IMR-90 (cell line): ENCODE measurements around the gene USP47. TPM values are rescaled to one million over a fixed set of nuclear protein-coding genes. Genes with fewer than 3 reads are reported as not detected.

ENCODE experiments used
- ATAC-seq: fragments of 200-7000 bp; cut with Tn5 transposase; 2 replicates; pipeline ENCODE4 v1.9.1; 2020; ENCODE audit warnings: low read depth, mild to moderate bottlenecking, moderate library complexity
- BruUV-seq: library from RNA; stranded (reverse); fragments of 400-500 nt; replicated peaks from 2 replicates; lab custom pipeline; 2021; lab: Mats Ljungman, UMichigan
- CTCF ChIA-PET: fragments of 300-600 bp; formaldehyde crosslinking; extraction: SDS; loops from one replicate; lab custom pipeline; 2021; ENCODE audit warnings: antibody characterized with exemption; lab: Yijun Ruan, JAX
- POLR2A ChIA-PET: fragments of 300-600 bp; sonication (Branson Sonifier 250); formaldehyde crosslinking; loops from one replicate; lab custom pipeline; 2022; ENCODE audit warnings: antibody characterized with exemption; ENCODE audit not compliant: unreplicated experiment; lab: Charles Lee
- DNase-seq: peaks from one replicate; pipeline ENCODE4 v3.0.0; 2013
- H2AFZ ChIP-seq: replicated peaks from 2 replicates; pipeline ENCODE3; 2013; ENCODE audit warnings: low read length, mild to moderate bottlenecking; ENCODE audit not compliant: poor library complexity
- H2AK5ac ChIP-seq: 2 replicates; pipeline ENCODE4 v1.6.1; 2013; ENCODE audit warnings: low read depth, low read length, inconsistent platforms
- H2AK9ac ChIP-seq: replicated peaks from 2 replicates; pipeline ENCODE3; 2013; ENCODE audit warnings: mild to moderate bottlenecking, low read depth, low read length, moderate library complexity; ENCODE audit not compliant: poor library complexity
- H2BK120ac ChIP-seq: 2 replicates; pipeline ENCODE4 v1.6.1; 2013; ENCODE audit warnings: low read depth, low read length, inconsistent platforms
- H2BK15ac ChIP-seq: 3 replicates; pipeline ENCODE4 v1.6.1; 2013; ENCODE audit warnings: low read depth, low read length, inconsistent platforms
- H2BK20ac ChIP-seq: 2 replicates; pipeline ENCODE4 v1.6.1; 2013; ENCODE audit warnings: low read depth, mild to moderate bottlenecking, inconsistent platforms, low read length, moderate library complexity
- H2BK5ac ChIP-seq: 2 replicates; pipeline ENCODE4 v1.6.1; 2013; ENCODE audit warnings: mild to moderate bottlenecking, low read depth, low read length, inconsistent platforms; ENCODE audit not compliant: poor library complexity, severe bottlenecking
- H3K14ac ChIP-seq: replicated peaks from 2 replicates; pipeline ENCODE4 v1.6.1; 2013; ENCODE audit warnings: low read depth, low read length, inconsistent platforms
- H3K18ac ChIP-seq: 2 replicates; pipeline ENCODE4 v1.6.1; 2013; ENCODE audit warnings: low read depth, low read length, control low read depth
- H3K23ac ChIP-seq: 2 replicates; pipeline ENCODE4 v1.6.1; 2013; ENCODE audit warnings: low read depth, low read length, inconsistent platforms
- H3K27ac ChIP-seq: 2 replicates; pipeline ENCODE4 v1.5.1; 2013; ENCODE audit warnings: mild to moderate bottlenecking, control low read depth, low read length; ENCODE audit not compliant: insufficient read depth
- H3K27me3 ChIP-seq: 2 replicates; pipeline ENCODE4 v1.6.1; 2013; ENCODE audit warnings: low read length; ENCODE audit not compliant: control insufficient read depth, insufficient read depth
- H3K36me3 ChIP-seq: 2 replicates; pipeline ENCODE4 v1.6.1; 2013; ENCODE audit warnings: low read length, mixed read lengths; ENCODE audit not compliant: control insufficient read depth, insufficient read depth
- H3K4ac ChIP-seq: 2 replicates; pipeline ENCODE4 v1.6.1; 2013; ENCODE audit warnings: low read depth, low read length, inconsistent platforms
- H3K4me1 ChIP-seq: 2 replicates; pipeline ENCODE4 v1.6.1; 2013; ENCODE audit warnings: low read length, mixed read lengths; ENCODE audit not compliant: control insufficient read depth, insufficient read depth
- H3K4me2 ChIP-seq: 2 replicates; pipeline ENCODE4 v1.6.1; 2013; ENCODE audit warnings: low read depth, mild to moderate bottlenecking, control low read depth, low read length, moderate library complexity
- H3K4me3 ChIP-seq: 2 replicates; pipeline ENCODE4 v1.5.1; 2013; ENCODE audit warnings: low read depth, mild to moderate bottlenecking, control low read depth, low read length, moderate library complexity; ENCODE audit not compliant: insufficient read depth
- H3K56ac ChIP-seq: 2 replicates; pipeline ENCODE4 v1.6.1; 2013; ENCODE audit warnings: low read length, inconsistent platforms; ENCODE audit not compliant: insufficient read depth; ENCODE audit errors: extremely low read depth
- H3K79me1 ChIP-seq, 2 experiments: 2 replicates each; pipeline ENCODE4 v1.6.1; 2013; ENCODE audit warnings: low read length in 2 of 2, inconsistent platforms in 1 of 2, low read depth in 1 of 2
- H3K9ac ChIP-seq: 2 replicates; pipeline ENCODE4 v1.6.1; 2013; ENCODE audit warnings: low read depth, low read length, control low read depth
- H3K9me1 ChIP-seq: 2 replicates; pipeline ENCODE4 v1.6.1; 2013; ENCODE audit warnings: low read length, inconsistent platforms; ENCODE audit not compliant: insufficient read depth
- H3K9me3 ChIP-seq: 2 replicates; pipeline ENCODE4 v1.6.1; 2013; ENCODE audit warnings: low read length; ENCODE audit not compliant: control insufficient read depth, insufficient read depth
- H4K20me1 ChIP-seq: 2 replicates; pipeline ENCODE4 v1.6.1; 2013; ENCODE audit warnings: low read length, inconsistent platforms; ENCODE audit not compliant: insufficient read depth
- H4K5ac ChIP-seq: 2 replicates; pipeline ENCODE4 v1.6.1; 2013; ENCODE audit warnings: mild to moderate bottlenecking, low read depth, low read length, control low read depth
- H4K8ac ChIP-seq, 2 experiments: 2 replicates each; pipeline ENCODE4 v1.6.1; 2013; ENCODE audit warnings: low read depth in 2 of 2, low read length in 2 of 2, control low read depth in 1 of 2, inconsistent platforms in 1 of 2
- H4K91ac ChIP-seq: 2 replicates; pipeline ENCODE4 v1.6.1; 2013; ENCODE audit warnings: low read depth, low read length, inconsistent platforms; ENCODE audit not compliant: insufficient read depth
- BHLHE40 ChIP-seq: fragments of 150-350 bp; IDR thresholded peaks from 2 replicates; pipeline ENCODE4 v1.6.1; 2016; ENCODE audit warnings: mild to moderate bottlenecking, low read depth, low read length
- CEBPB ChIP-seq: IDR thresholded peaks from 2 replicates; pipeline ENCODE4 v1.6.1; 2012; ENCODE audit warnings: low read depth, low read length, improper control_type of control experiment
- CHD1 ChIP-seq: IDR thresholded peaks from 2 replicates; pipeline ENCODE4 v1.6.1; 2012; ENCODE audit warnings: low read depth, low read length, improper control_type of control experiment
- FOS ChIP-seq: fragments of 150-350 bp; IDR thresholded peaks from 2 replicates; pipeline ENCODE4 v1.6.1; 2016; ENCODE audit warnings: low read depth, low read length
- MXI1 ChIP-seq: IDR thresholded peaks from 2 replicates; pipeline ENCODE4 v1.6.1; 2012; ENCODE audit warnings: low read depth, mild to moderate bottlenecking, low read length, moderate library complexity, borderline replicate concordance
- NFE2L2 ChIP-seq: fragments of 150-350 bp; IDR thresholded peaks from 2 replicates; pipeline ENCODE4 v1.6.1; 2016; ENCODE audit warnings: low read depth, mild to moderate bottlenecking, low read length
- POLR2A ChIP-seq: IDR thresholded peaks from 2 replicates; pipeline ENCODE4 v1.6.1; 2012; ENCODE audit warnings: mild to moderate bottlenecking, low read depth, low read length
- RAD21 ChIP-seq: IDR thresholded peaks from 2 replicates; pipeline ENCODE4 v1.6.1; 2012; ENCODE audit warnings: low read length, improper control_type of control experiment
- RFX5 ChIP-seq: IDR thresholded peaks from 2 replicates; pipeline ENCODE4 v1.8.0; 2012; ENCODE audit warnings: low read depth, mild to moderate bottlenecking, low read length, moderate library complexity
- SMC3 ChIP-seq: fragments of 150-350 bp; IDR thresholded peaks from 2 replicates; pipeline ENCODE4 v1.6.1; 2016; ENCODE audit warnings: low read depth, mild to moderate bottlenecking, antibody characterized with exemption, low read length, moderate library complexity
- WGBS, 2 experiments: methylation state at CpG; one replicate each; pipeline versions ENCODE4 v1.1.5 to v1.1.7; 2013; ENCODE audit warnings: missing lambda C conversion rate in 2 of 2; ENCODE audit not compliant: insufficient read length in 1 of 2; ENCODE audit errors: extremely low coverage in 2 of 2; 5-methylcytosine and 5-hydroxymethylcytosine counted together
- dilution Hi-C: fragments of 300-500 bp; cut with HindIII; formaldehyde crosslinking; loops from one replicate; pipeline ENCODE4 v1.14.3; 2018; ENCODE audit warnings: low sequenced_read_pairs; ENCODE audit not compliant: unreplicated experiment
- in situ Hi-C: fragments of 300-500 bp; cut with MboI; formaldehyde crosslinking; loops from 3 replicates; pipeline ENCODE4 v1.14.3; 2019; ENCODE audit warnings: low sequenced_read_pairs, inconsistent platforms, mixed read lengths
- intact Hi-C: fragments of 100-400 bp; cut with micrococcal nuclease; formaldehyde crosslinking; loops from 2 replicates; pipeline ENCODE4 v1.10.0; 2022
- polyA plus RNA-seq, 3 experiments: library from polyadenylated mRNA; depleted of rRNA; stranded (reverse); fragments of >200 nt; gene quantifications; 2 replicates each; pipeline ENCODE4 v1.2.3, GENCODE V29; 2012; ENCODE audit warnings: low replicate concordance in 1 of 3
- total RNA-seq: library from RNA; depleted of rRNA; stranded (reverse); fragments of >200 nt; gene quantifications from 2 replicates; pipeline ENCODE4 v1.2.3, GENCODE V29; 2012
- TF ChIP-seq, protein P1 (sequence below): fragments of 150-350 bp; IDR thresholded peaks from 2 replicates; pipeline ENCODE4 v1.6.1; 2017; ENCODE audit warnings: mild to moderate bottlenecking, antibody characterized with exemption, low read length, low read depth
- TF ChIP-seq, protein P2 (sequence below): conservative IDR thresholded peaks from 2 replicates; pipeline ENCODE4 v1.5.1; 2012; ENCODE audit warnings: mild to moderate bottlenecking, low read depth, low read length, improper control_type of control experiment

USP47 gene
- total and polyA plus RNA-seq, 2 of the 4 experiments (the other 2 are of a cell fraction), result 15.0 to 110 TPM

- BruUV-seq, result no TSS peak
- H2AFZ ChIP-seq, result no peak overlapping the region
- intact Hi-C loops (loop anchor here (5.0 kb wide), 1 partner anchor 64 kb away; no protein-coding TSS in a partner anchor), in situ Hi-C loops (no loop called here), dilution Hi-C loops (no loop called here)
- no peak overlapping the region for H2BK120ac ChIP-seq
- H4K20me1 ChIP-seq, result peaks cover 42% of the 10 kb centered on the region
- H3K4me3 ChIP-seq, result peak overlapping the region; percentile 98
- no peak overlapping the region for H2BK20ac ChIP-seq
- no peak overlapping the region; the same call in 1 of the 2 replicates for H3K14ac ChIP-seq
- H4K5ac ChIP-seq, result no peak overlapping the region
- H3K4me2 ChIP-seq, result peak overlapping the region; percentile 91
- H3K56ac ChIP-seq, result no peak overlapping the region
- 0% methylated on average over 2 of the region's 3 CpGs; no CpG with 5 or more reads in 1 of the 2 experiments for WGBS, 2 experiments
- POLR2A ChIA-PET, result interaction anchor here (0.5 kb wide), 1 partner anchor 25 kb away, joined by 6 read pairs; no protein-coding TSS in a partner anchor
- H3K23ac ChIP-seq, result peak overlapping the region; percentile 3; the same call in 1 of the 2 replicates
- H3K4me1 ChIP-seq, result peaks cover 4% of the 10 kb centered on the region; the same call in 1 of the 2 replicates
- peak overlapping the region; percentile 95; the same call in 1 of the 2 replicates for H3K27ac ChIP-seq
- H3K9me1 ChIP-seq, result peaks cover 6% of the 10 kb centered on the region
- no peaks in the 10 kb centered on the region for H3K36me3 ChIP-seq
- H3K79me1 ChIP-seq, result peaks cover 0 to 31% of the 10 kb centered on the region in 2 experiments; a peak in 2 of 4 replicates
- ATAC-seq (no peak), DNase-seq (peak; percentile 94)
- CTCF ChIA-PET, result interaction anchor here (0.8 to 1.4 kb wide), 2 partner anchors 26 to 44 kb away, joined by 3 to 6 read pairs; no protein-coding TSS in a partner anchor
- H3K18ac ChIP-seq, result no peak overlapping the region
- no peak overlapping the region for H2AK9ac ChIP-seq
- H3K4ac ChIP-seq, result no peak overlapping the region
- no peak for TF ChIP-seq BHLHE40
- TF ChIP-seq CEBPB, result peak; percentile 81
- TF ChIP-seq, protein P1, sequence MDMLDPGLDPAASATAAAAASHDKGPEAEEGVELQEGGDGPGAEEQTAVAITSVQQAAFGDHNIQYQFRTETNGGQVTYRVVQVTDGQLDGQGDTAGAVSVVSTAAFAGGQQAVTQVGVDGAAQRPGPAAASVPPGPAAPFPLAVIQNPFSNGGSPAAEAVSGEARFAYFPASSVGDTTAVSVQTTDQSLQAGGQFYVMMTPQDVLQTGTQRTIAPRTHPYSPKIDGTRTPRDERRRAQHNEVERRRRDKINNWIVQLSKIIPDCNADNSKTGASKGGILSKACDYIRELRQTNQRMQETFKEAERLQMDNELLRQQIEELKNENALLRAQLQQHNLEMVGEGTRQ, result no peak
- no peak for TF ChIP-seq SMC3
- 0 out of 2 replicates have a peak, but pooled peaks have one; percentile 42 for TF ChIP-seq CHD1
- TF ChIP-seq FOS, result 0 out of 2 replicates have a peak, but pooled peaks have one; percentile 19
- TF ChIP-seq, protein P2, sequence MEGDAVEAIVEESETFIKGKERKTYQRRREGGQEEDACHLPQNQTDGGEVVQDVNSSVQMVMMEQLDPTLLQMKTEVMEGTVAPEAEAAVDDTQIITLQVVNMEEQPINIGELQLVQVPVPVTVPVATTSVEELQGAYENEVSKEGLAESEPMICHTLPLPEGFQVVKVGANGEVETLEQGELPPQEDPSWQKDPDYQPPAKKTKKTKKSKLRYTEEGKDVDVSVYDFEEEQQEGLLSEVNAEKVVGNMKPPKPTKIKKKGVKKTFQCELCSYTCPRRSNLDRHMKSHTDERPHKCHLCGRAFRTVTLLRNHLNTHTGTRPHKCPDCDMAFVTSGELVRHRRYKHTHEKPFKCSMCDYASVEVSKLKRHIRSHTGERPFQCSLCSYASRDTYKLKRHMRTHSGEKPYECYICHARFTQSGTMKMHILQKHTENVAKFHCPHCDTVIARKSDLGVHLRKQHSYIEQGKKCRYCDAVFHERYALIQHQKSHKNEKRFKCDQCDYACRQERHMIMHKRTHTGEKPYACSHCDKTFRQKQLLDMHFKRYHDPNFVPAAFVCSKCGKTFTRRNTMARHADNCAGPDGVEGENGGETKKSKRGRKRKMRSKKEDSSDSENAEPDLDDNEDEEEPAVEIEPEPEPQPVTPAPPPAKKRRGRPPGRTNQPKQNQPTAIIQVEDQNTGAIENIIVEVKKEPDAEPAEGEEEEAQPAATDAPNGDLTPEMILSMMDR, result no peak
- TF ChIP-seq MXI1, result no peak
- TF ChIP-seq POLR2A, result peak; percentile 63
- TF ChIP-seq RAD21, result no peak
- no peak for TF ChIP-seq RFX5
- no peak for TF ChIP-seq NFE2L2
- no peaks in the 10 kb centered on the region for H3K9me3 ChIP-seq
- no peak overlapping the region for H2BK15ac ChIP-seq
- no peak overlapping the region for H4K91ac ChIP-seq
- H4K8ac ChIP-seq, result no peak overlapping the region; a peak in 1 of 4 replicates
- no peak overlapping the region for H2AK5ac ChIP-seq
- no peaks in the 10 kb centered on the region for H3K27me3 ChIP-seq
- peak overlapping the region; percentile 91 for H2BK5ac ChIP-seq
- H3K9ac ChIP-seq, result peak overlapping the region; percentile 94; the same call in 1 of the 2 replicates
Measured at GRCh38 chr11:11843211-11843621, 1.4 kb downstream of the USP47 start.
